Activated CD4-positive, alpha-beta T cell treated with anti-CD3 and anti-CD28 coated beads for 48 hours (primary cell): Measurements from ENCODE around the gene MS4A12.
"Not testable (repeated sequence)": the region's sequence is repeated elsewhere in the genome, so short reads cannot be mapped to it uniquely, and the experiment has no call there.

Experiments used
- DNase-seq: peaks from one replicate; pipeline ENCODE4 v3.0.0-alpha.2; 2020

Gene MS4A12

GRCh38 chr11:60513496-60514460 lies 21.2 kb downstream of the MS4A12 start:
- no peak for DNase-seq

- no peak for DNase-seq
These were observed 22.7 kb downstream of the MS4A12 start, which contains the start of gene MS4A13 for GRCh38 chr11:60515144-60515855. Gene MS4A13 (plus strand): TSS chr11:60515392. CDS start chr11:60518084, 2,692 bp downstream.

DNA sequence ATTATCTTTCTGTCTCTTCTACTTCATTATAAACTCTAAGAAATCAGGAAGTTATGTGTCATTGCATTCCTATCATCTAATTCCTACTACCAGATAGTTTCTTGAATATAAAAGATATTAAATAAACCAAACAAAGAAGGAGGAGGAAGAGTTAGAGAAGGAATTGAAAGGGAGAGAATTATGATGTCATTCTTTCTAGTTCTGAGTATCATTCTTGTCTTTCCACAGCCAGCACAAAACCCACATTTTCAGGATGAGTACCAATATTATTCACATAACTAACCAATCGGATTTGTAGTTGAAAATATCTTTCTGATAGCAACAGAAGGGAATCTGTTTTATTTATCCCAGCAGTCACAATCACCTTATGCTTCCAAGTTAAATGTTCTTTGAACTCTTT lies 35.9 kb downstream of the MS4A12 start:
- no peak for DNase-seq

- no peak for DNase-seq
These were observed 36.4 kb downstream of the MS4A12 start for GRCh38 chr11:60528934-60529333.

- DNase-seq = no peak
These were observed 38.0 kb downstream of the MS4A12 start for GRCh38 chr11:60530454-60531100.

DNA sequence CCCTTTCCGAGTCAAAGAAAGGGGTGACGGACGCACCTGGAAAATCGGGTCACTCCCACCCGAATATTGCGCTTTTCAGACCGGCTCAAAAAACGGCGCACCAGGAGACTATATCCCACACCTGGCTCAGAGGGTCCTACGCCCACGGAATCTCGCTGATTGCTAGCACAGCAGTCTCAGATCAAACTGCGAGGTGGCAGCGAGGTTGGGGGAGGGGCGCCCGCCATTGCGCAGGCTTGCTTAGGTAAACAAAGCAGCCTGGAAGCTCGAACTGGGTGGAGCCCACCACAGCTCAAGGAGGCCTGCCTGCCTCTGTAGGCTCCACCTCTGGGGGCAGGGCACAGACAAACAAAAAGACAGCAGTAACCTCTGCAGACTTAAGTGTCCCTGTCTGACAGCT lies 39.8 kb downstream of the MS4A12 start:
- DNase-seq = not testable (repeated sequence)

DNA sequence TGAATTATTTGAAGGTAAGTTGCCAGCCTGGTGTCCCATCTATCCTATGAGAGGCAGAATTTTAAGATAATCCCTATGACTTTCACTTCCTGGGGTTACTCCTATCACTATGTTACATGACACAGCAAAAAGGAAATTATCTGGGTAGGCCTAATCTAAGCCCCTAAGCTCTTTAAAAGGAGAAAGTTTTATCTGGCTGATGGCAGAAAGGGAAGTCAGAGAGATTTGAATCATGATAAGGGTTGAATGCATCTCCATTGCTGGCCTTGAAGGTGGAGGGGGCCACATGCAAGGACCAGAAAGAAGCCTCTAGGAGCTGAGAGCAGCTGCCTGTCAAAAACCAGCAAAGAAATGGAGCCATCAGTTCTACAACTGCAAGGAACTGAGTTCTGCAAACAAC lies 46.0 kb downstream of the MS4A12 start:
- not testable (repeated sequence) for DNase-seq

DNA sequence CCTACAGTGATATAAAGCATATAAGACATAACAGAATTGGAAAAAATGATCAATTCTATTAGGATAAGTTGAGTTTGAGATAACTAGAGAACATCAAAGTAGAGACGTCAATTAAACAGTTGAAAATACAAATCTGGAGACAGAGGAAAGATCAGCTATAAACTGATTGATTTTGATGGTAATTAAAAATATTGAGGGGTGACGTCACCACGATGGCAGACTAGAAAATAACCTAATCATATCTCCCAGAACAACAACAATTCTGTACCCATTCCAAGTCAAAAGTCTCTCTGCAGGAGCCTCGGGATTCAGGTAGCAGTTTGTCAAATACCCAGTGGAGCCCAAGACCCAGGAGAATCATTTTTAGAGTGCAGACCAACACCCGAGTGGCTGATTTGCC lies 51.5 kb downstream of the MS4A12 start:
- DNase-seq = no peak
